Activated CD4-positive, alpha-beta T cell treated with anti-CD3 and anti-CD28 coated beads, Interleukin-2, amount 10 ng/mL, durations not matched to agents 7 days and 5 days (primary cell): ENCODE measurements around the gene CAPN2. TPM values are rescaled to one million over a fixed set of nuclear protein-coding genes. Genes with fewer than 3 reads are reported as not detected.

Experiments
- CTCF ChIA-PET: fragments of 350-600 bp; sonication (Branson Sonifier 250); formaldehyde crosslinking; loops from one replicate; lab custom pipeline; 2021; ENCODE audit warnings: antibody characterized with exemption; lab: Charles Lee
- POLR2A ChIA-PET: fragments of 350-600 bp; sonication (Branson Sonifier 250); formaldehyde crosslinking; loops from one replicate; lab custom pipeline; 2021; ENCODE audit warnings: antibody characterized with exemption; lab: Charles Lee
- DNase-seq: peaks from one replicate; pipeline ENCODE4 v3.0.0-alpha.2; 2020
- H3K27ac Mint-ChIP-seq: one replicate; pipeline ENCODE4 v1.8.0; 2021; ENCODE audit warnings: mild to moderate bottlenecking, moderate library complexity, mixed read lengths
- H3K27me3 Mint-ChIP-seq: one replicate; pipeline ENCODE4 v1.8.0; 2021; ENCODE audit warnings: mixed read lengths
- H3K36me3 Mint-ChIP-seq: one replicate; pipeline ENCODE4 v1.8.0; 2021; ENCODE audit warnings: low read depth, mixed read lengths
- H3K4me1 Mint-ChIP-seq: one replicate; pipeline ENCODE4 v1.8.0; 2021; ENCODE audit warnings: mixed read lengths
- H3K4me3 Mint-ChIP-seq: one replicate; pipeline ENCODE4 v1.8.0; 2021; ENCODE audit warnings: mild to moderate bottlenecking, moderate library complexity, mixed read lengths
- H3K9me3 Mint-ChIP-seq: one replicate; pipeline ENCODE4 v1.8.0; 2021; ENCODE audit warnings: mixed read lengths
- total RNA-seq, 2 experiments: library from RNA; stranded (reverse); gene quantifications; one replicate each; pipeline ENCODE4 v1.2.3, GENCODE V29; 2021

CAPN2 gene
- total RNA-seq, 2 experiments from 2014 or later = 206 to 207 TPM

DNA sequence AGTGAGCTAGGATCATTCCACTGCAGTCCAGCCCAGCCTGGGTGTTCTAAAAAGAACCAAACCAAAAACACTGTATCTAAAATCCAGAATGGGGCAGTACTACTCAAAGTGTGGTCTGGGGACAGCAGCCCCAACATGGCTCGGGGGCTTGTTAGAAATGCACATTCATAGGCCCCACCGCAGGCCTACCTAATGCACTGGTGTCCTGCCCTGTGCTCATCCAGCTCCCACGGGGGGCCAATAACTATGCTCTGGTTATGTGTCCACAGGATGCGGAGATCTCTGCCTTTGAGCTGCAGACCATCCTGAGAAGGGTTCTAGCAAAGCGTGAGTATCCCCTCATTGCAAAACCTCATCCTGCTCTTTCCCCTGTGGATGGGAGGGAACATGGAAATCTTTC, 51.5 kb downstream of the CAPN2 start:
- ChIA-PET CTCF (interaction anchor here (1.2 kb wide), 1 partner anchor 8 kb away, joined by 4 read pairs; no protein-coding TSS in a partner anchor), POLR2A (no interaction called here)
- H3K9me3 Mint-ChIP-seq = no peaks in the 10 kb centered on the region
- H3K4me1 Mint-ChIP-seq = no peaks in the 10 kb centered on the region
- DNase-seq = no peak
- H3K27ac Mint-ChIP-seq = no peak overlapping the region
- no peaks in the 10 kb centered on the region for H3K27me3 Mint-ChIP-seq
- no peak overlapping the region for H3K4me3 Mint-ChIP-seq
- H3K36me3 Mint-ChIP-seq = peaks cover 70% of the 10 kb centered on the region

DNA sequence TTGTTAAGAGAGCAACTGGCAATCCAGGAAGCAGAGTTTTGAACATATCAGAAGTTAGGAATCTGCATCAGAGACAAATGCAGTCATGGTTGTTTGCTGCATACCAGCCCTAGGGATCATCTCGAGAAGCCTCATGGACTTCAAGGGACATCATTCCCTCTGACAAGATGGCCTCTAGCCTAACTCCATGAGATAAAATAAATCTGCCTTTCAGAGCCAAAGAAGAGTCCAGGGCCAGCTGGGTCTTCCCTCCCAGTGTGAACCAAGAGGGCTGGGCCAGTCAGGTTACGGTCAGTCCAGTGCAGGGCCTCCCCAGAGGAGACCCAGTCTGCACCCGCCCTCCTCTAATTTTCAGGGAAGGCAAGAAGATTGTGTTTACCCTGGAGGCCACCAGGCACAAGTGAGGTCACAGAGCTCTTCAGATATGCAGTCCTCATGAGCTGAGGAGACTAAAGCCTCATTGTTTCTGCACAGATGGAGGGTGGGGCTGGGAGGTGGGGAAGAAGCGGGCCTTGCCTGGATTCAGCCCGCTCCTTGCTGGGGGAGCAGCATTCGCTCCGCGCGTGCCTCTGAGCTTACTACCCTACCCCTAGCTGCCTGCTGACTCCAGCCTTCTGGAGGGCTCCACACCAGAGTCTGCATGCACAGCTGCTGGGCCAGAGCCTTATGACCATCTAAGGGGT, 52.8 kb downstream of the CAPN2 start:
- no peak for DNase-seq
- H3K4me1 Mint-ChIP-seq = no peaks in the 10 kb centered on the region
- peaks cover 69% of the 10 kb centered on the region for H3K36me3 Mint-ChIP-seq
- H3K27ac Mint-ChIP-seq = no peak overlapping the region
- no peaks in the 10 kb centered on the region for H3K9me3 Mint-ChIP-seq
- no peak overlapping the region for H3K4me3 Mint-ChIP-seq
- no peaks in the 10 kb centered on the region for H3K27me3 Mint-ChIP-seq
- CTCF ChIA-PET = interaction anchor here (0.9 to 1.9 kb wide), 4 partner anchors 10 to 57 kb away, joined by 3 to 6 read pairs (median 3); no protein-coding TSS in a partner anchor
- POLR2A ChIA-PET = no interaction called here

DNA sequence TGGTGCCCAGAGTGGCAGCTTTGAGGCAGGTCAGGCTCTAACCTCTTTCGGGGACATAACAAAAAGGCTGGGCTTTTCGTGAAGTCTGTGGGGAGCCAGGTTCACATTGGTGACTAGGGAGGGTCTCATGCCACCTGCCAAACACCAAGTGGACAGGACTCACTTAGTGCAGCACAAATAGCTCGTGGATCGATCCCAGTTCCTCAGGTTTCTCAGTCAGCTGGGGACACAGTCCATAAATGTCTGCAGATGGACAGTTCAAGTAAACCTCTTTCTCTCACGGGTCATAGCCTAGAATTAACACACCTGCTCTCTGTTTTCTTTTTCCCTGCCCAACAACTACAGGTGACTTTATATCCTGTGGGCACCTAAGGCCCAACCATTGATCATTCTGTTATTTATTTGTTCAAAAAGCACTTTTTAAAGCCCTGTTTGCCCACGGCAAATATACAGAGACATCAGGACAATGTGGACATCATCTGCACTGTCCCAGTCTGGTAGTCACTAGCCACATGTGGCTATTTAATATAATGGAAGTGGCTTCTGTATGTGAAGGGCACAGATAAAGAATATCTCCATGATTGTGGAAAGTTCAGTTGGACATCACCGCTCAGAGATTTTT, 53.5 kb downstream of the CAPN2 start:
- Mint-ChIP-seq H3K9me3 (no peaks in the 10 kb centered on the region), H3K27ac (peak overlapping the region; percentile 3), H3K36me3 (peaks cover 70% of the 10 kb centered on the region), H3K4me1 (no peaks in the 10 kb centered on the region), H3K27me3 (no peaks in the 10 kb centered on the region), H3K4me3 (no peak overlapping the region)
- POLR2A ChIA-PET = no interaction called here
- CTCF ChIA-PET = interaction anchor here (0.9 to 1.9 kb wide), 4 partner anchors 10 to 58 kb away, joined by 3 to 6 read pairs (median 3); no protein-coding TSS in a partner anchor
- DNase-seq = no peak

DNA sequence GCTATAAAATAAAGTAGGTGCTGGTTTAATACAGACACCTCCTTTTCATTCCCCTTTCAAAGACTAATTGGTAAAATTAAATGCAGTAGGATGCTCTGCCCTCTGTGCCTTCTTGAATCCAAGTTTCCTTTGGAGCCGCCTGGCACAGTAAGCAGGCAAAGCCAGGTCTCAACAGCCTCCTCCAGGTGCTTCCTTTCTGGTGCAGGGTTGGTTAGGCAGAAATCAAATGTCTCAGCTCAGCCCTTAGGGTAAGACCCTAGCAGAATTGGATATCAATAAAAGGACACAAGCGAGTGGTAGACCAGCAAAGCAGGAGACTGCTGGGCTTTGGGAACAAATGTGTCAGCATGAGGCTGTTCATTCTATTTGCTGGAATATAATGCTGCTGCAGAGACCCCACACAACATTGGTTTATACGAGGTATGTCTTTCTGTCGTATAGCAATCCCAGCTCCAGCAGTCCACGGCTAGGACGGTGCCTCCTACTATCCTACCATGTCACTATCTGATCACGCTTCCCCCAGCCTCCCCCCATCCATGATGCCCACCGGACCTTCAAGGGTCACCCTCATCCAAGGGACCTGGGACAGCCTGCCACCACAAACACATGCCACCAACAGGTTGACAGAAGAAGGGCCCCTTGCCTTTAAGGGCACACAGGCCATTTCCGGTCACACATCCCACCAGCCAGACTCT, 58.4 kb downstream of the CAPN2 start:
- H3K27me3 Mint-ChIP-seq = no peaks in the 10 kb centered on the region
- peaks cover 16% of the 10 kb centered on the region for H3K4me1 Mint-ChIP-seq
- CTCF ChIA-PET = interaction anchor here (1.0 to 1.7 kb wide), 2 partner anchors 8 to 53 kb away, joined by 3 to 4 read pairs; no protein-coding TSS in a partner anchor
- no peak overlapping the region for H3K4me3 Mint-ChIP-seq
- H3K27ac Mint-ChIP-seq = no peak overlapping the region
- DNase-seq = no peak
- H3K9me3 Mint-ChIP-seq = no peaks in the 10 kb centered on the region
- H3K36me3 Mint-ChIP-seq = peaks cover 75% of the 10 kb centered on the region
- POLR2A ChIA-PET = interaction anchor here (0.7 kb wide), 1 partner anchor 541 kb away, joined by 4 read pairs; no protein-coding TSS in a partner anchor

DNA sequence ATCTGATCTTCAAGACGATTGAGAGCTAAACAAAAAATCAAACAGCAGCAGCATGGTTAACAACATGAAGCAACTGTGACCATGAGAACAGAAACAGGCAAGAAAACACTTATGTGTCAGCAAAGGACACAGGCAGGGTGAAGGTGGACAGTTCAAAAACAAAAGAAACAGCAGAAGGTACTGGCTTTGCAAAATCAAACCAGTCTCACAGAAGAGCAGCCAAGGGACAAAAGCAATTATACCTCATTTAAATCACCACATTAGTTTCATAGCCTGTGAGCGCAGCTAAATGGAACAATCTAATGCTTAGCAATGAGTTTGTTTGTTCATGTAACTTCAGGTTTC, 59.1 kb downstream of the CAPN2 start:
- Mint-ChIP-seq H3K27ac (no peak overlapping the region), H3K4me1 (peaks cover 23% of the 10 kb centered on the region), H3K36me3 (peaks cover 74% of the 10 kb centered on the region), H3K9me3 (no peaks in the 10 kb centered on the region), H3K4me3 (no peak overlapping the region), H3K27me3 (no peaks in the 10 kb centered on the region)
- CTCF ChIA-PET = interaction anchor here (1.7 kb wide), 1 partner anchor 8 kb away, joined by 4 read pairs; no protein-coding TSS in a partner anchor
- no peak for DNase-seq
- POLR2A ChIA-PET = no interaction called here

DNA sequence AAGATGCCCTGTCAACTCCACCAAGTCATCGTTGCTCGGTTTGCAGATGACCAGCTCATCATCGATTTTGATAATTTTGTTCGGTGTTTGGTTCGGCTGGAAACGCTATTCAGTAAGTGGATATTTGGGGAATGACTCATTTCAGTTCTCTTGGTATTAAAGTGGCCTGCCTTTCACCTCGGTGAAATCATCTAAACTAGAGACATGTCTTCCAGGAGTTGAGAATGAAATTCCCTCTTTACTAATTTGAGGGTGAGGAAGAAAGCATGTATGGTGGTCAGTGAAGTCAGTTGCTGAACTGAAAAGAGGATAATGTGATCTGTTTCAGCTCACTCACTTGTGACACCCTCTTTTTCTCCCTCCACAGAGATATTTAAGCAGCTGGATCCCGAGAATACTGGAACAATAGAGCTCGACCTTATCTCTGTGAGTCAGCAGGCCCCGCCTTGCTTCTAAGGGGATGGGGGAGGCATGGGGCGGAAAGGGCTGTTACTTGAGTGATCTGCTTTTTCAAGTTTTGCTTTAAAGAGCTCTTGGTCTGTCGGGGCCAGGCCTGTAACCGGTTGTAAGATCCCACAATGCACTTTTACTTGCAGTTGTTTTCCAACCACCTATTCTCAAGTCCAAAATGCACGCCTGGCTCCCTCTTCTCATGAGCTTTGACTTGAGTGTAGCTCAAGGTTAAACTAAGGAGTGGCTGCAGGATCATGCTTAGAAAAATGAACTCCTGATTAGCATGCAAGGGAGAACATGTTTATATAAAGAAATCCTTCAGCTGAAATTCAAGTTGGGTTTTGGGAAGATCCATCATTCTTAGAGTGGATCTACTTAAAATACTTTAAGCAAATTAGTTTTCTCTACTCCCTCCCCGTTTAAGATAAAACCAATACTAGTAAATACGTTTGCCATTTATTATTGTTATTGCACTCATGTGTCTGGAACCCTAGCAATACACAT, 59.8 kb downstream of the CAPN2 start:
- Mint-ChIP-seq H3K27ac (no peak overlapping the region), H3K4me1 (peaks cover 27% of the 10 kb centered on the region), H3K36me3 (peaks cover 75% of the 10 kb centered on the region), H3K27me3 (no peaks in the 10 kb centered on the region), H3K9me3 (no peaks in the 10 kb centered on the region), H3K4me3 (no peak overlapping the region)
- ChIA-PET POLR2A (no interaction called here), CTCF (interaction anchor here (0.6 to 1.7 kb wide), 4 partner anchors 9 to 565 kb away, joined by 3 to 4 read pairs (median 3); no protein-coding TSS in a partner anchor)
- DNase-seq = no peak

DNA sequence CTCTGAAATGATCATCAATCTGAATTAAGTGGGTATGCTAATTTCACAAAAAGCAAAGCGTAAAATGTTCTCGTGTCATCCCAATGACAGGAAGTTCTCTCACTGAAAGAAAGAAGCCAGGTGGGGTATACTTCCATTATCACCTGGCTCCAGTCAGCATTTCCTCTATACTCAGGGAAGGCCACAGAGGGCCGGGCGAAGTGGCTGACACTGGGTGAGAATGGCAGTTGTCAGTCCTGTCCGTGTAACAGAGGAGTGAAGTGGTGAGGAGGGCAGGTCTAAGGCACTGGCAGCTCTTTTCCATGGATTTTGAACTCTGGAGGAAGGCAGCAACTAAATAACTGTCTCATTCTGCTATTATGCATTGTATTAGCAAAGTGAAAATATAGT, 60.4 kb downstream of the CAPN2 start:
- H3K4me3 Mint-ChIP-seq = no peak overlapping the region
- ChIA-PET POLR2A (no interaction called here), CTCF (interaction anchor here (0.8 to 2.4 kb wide), 3 partner anchors 13 to 24 kb away, joined by 3 to 13 read pairs (median 3); no protein-coding TSS in a partner anchor)
- H3K4me1 Mint-ChIP-seq = peaks cover 29% of the 10 kb centered on the region
- no peak overlapping the region for H3K27ac Mint-ChIP-seq
- H3K9me3 Mint-ChIP-seq = no peaks in the 10 kb centered on the region
- DNase-seq = no peak
- peaks cover 79% of the 10 kb centered on the region for H3K36me3 Mint-ChIP-seq
- H3K27me3 Mint-ChIP-seq = no peaks in the 10 kb centered on the region

DNA sequence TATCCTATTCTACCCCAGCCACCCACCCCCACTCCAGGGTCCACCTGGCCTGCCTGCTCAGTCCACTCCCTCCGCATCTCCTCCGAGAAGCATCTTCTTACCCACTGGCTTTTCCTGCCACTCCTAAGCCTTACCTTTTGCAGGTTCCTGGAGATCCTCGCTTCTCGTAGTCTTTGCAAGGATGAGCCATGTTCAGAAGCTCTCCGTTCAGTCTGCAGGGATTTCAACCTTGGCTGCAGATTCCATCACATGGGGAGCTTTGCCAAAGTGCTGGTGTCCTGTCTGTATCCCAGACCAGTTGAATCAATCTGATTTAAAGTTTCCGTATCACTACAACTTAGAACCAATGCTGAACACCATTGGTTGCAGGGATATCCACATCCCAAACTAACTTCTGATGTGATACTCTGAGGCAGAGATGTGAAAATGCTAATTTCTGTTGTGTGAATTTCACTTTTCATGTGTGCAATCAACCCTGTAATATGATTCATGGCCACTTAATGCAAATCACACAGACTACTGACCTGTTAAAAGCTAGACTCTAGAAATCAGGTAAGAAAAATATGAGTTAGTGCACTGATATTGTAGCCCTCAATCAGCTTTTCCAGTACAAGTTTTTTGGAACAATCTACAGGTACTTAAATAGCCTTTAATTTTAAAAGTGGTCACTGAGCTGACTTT, 61.9 kb downstream of the CAPN2 start:
- H3K9me3 Mint-ChIP-seq = no peaks in the 10 kb centered on the region
- DNase-seq = no peak
- H3K36me3 Mint-ChIP-seq = peaks cover 78% of the 10 kb centered on the region
- no peak overlapping the region for H3K4me3 Mint-ChIP-seq
- H3K27ac Mint-ChIP-seq = no peak overlapping the region
- CTCF ChIA-PET = interaction anchor here (0.6 to 2.4 kb wide), 4 partner anchors 10 to 66 kb away, joined by 3 to 13 read pairs (median 6); no protein-coding TSS in a partner anchor
- POLR2A ChIA-PET = interaction anchor here (0.7 kb wide), 1 partner anchor 219 kb away, joined by 3 read pairs; no protein-coding TSS in a partner anchor
- peaks cover 29% of the 10 kb centered on the region for H3K4me1 Mint-ChIP-seq
- no peaks in the 10 kb centered on the region for H3K27me3 Mint-ChIP-seq

DNA sequence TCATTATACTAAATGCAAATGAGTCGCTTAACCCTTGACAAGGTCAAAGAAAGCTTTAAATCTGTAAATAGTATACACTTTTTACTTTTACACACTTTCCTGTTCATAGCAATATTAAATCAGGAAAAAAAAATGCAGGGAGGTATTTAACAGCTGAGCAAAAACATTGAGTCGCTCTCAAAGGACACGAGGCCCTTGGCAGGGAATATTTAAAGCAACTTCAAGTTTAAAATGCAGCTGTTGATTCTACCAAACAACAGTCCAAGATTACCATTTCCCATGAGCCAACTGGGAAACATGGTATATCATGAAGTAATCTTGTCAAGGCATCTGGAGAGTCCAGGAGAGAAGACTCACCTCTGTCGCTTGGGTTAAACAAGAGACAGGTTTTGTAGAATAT, 62.7 kb downstream of the CAPN2 start:
- H3K27ac Mint-ChIP-seq = no peak overlapping the region
- peaks cover 73% of the 10 kb centered on the region for H3K36me3 Mint-ChIP-seq
- DNase-seq = no peak
- no peak overlapping the region for H3K4me3 Mint-ChIP-seq
- no peaks in the 10 kb centered on the region for H3K9me3 Mint-ChIP-seq
- ChIA-PET CTCF (interaction anchor here (0.6 to 2.4 kb wide), 6 partner anchors 9 to 67 kb away, joined by 3 to 13 read pairs (median 4); no protein-coding TSS in a partner anchor), POLR2A (no interaction called here)
- no peaks in the 10 kb centered on the region for H3K27me3 Mint-ChIP-seq
- H3K4me1 Mint-ChIP-seq = peaks cover 29% of the 10 kb centered on the region

DNA sequence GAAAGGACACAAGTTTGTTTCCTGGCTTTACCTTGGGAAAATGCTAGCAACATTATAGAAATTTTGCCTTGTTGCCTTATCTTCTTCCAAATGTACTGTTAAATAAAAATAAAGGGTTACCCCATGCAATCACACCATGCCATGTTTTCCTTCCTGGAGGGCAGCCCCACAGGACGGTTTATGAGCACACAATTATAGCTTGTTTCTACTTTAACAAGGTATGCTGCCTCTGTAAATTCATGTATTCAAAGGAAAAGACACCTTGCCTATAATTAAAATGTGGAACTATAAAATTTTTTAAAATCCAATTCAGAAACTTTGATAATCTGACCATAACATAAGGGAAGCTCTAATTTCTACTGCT, 63.4 kb downstream of the CAPN2 start:
- Mint-ChIP-seq H3K27me3 (no peaks in the 10 kb centered on the region), H3K27ac (peak overlapping the region; percentile 10), H3K4me3 (no peak overlapping the region), H3K4me1 (peaks cover 29% of the 10 kb centered on the region), H3K36me3 (peaks cover 66% of the 10 kb centered on the region), H3K9me3 (no peaks in the 10 kb centered on the region)
- POLR2A ChIA-PET = no interaction called here
- no peak for DNase-seq
- CTCF ChIA-PET = interaction anchor here (0.6 to 1.5 kb wide), 4 partner anchors 10 to 1063 kb away, joined by 3 to 4 read pairs (median 3); no protein-coding TSS in a partner anchor

DNA sequence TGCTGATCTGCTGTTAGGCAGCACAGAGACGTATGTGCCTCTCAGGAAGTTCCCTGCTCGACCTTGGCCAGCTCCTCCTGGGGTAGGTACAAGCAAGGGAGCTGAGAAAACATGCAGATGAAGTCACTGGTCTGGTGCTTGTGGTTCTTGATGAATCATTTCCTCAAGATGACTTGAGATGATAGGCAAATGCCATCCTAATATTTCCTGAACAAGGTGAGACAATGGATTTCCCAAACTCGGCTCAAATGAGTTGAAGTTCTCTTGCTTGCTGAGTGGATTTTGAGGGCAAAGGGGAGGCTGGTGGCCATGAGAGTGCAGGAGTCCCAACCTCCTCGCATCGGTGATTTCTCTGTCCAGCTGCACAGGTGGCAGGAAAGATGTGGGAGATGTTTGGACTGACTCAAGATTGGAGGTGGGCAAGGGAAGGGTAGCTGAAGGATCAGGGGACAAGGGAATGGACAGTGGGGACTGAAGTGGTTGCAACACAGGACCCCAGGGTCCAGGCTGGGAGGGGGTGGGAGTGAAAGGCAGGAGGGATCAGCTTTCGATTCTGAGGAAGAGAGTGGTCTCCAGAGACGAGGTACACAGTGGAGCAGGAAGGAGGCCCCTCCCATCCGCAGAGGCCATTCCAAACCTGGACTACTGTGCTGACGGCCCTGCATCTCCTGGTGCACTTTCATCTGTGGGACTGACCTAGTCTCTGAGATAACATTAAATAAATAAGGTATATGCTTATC, 63.9 kb downstream of the CAPN2 start:
- ChIA-PET CTCF (interaction anchor here (0.6 to 1.5 kb wide), 4 partner anchors 11 to 1063 kb away, joined by 3 to 4 read pairs (median 3); no protein-coding TSS in a partner anchor), POLR2A (no interaction called here)
- Mint-ChIP-seq H3K27ac (peak overlapping the region; percentile 10), H3K36me3 (peaks cover 64% of the 10 kb centered on the region), H3K4me1 (peaks cover 27% of the 10 kb centered on the region), H3K27me3 (no peaks in the 10 kb centered on the region), H3K4me3 (no peak overlapping the region), H3K9me3 (no peaks in the 10 kb centered on the region)
- peak; percentile 39 for DNase-seq
